Measurements from ENCODE around the gene CBX5. TPM values are rescaled to one million over a fixed set of nuclear protein-coding genes. Genes with fewer than 3 reads are reported as not detected.

Gene CBX5
- total and polyA plus RNA-seq, 9 donors, result 14.3 to 119 (median 94.1) TPM

DNA sequence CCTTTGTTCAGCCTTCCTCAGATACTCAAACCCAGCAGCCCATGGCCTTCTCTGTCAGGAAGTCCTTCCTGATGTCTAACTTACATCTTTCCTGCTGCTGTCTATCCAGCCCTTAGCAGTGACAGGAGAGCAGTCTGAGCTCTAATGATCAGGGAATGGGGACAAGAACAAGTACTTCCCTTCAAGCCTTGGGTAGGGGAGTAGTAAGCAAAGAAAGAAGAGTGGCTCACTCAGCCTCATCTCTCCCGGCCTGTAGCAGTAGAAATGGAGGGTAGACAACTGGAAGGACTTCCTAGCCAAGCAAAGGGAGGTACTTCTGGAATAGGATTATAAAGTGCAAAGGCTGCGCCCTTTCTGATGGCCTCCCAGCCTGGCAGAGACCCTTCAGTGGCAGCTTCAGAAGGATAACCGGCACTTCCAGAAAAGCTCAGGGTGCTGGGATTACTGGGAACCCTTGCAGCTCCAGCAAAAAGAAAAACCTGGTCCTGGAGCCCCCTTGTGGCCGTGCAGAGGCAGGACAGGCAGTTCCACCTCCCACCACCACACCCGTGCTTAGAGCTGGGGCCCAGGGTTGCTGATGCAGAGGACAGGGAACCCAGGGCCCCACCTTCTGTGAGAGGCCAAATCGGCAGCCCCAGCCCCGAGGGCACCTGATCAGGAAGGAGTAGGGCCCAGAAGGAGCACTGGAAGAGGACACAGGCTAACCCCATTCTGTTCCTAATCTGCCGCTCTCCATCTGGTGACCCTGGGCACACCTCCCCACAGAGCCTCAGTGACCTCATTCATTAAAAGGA lies 78.7 kb downstream of the CBX5 start:
- 22 to 28% (median 24%) methylated on average over 8 of the region's 8 CpGs for WGBS, 3 donors

DNA sequence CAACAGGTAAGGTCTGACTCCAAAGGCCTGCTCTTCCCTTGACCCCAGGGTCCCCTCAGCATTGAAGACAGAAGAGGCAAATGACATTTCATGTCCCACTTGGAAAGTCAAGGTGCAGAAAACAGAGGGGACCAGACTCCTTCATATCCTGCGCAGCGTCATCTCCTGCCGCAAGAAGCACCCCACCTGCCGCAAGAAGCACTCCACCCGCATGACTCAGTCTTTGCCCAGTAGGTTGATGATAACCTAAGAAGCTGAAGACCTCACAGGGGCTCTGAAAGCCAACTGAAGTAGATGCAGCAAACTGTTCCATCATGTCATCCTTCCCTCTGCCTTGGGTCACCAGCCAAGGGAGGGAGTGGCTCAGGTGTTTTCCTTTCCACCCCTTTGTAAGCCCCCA lies 79.5 kb downstream of the CBX5 start:
- Histone ChIP-seq H3K4me3 (no peak overlapping the region), H3K4me1 (ENCODE audit: insufficient read depth) (no peaks in the 10 kb centered on the region), H3K27ac (no peak overlapping the region), H3K36me3 (no peaks in the 10 kb centered on the region), H3K9me3 (no peaks in the 10 kb centered on the region), H3K27me3 (no peaks in the 10 kb centered on the region)
- TF ChIP-seq, protein P1, sequence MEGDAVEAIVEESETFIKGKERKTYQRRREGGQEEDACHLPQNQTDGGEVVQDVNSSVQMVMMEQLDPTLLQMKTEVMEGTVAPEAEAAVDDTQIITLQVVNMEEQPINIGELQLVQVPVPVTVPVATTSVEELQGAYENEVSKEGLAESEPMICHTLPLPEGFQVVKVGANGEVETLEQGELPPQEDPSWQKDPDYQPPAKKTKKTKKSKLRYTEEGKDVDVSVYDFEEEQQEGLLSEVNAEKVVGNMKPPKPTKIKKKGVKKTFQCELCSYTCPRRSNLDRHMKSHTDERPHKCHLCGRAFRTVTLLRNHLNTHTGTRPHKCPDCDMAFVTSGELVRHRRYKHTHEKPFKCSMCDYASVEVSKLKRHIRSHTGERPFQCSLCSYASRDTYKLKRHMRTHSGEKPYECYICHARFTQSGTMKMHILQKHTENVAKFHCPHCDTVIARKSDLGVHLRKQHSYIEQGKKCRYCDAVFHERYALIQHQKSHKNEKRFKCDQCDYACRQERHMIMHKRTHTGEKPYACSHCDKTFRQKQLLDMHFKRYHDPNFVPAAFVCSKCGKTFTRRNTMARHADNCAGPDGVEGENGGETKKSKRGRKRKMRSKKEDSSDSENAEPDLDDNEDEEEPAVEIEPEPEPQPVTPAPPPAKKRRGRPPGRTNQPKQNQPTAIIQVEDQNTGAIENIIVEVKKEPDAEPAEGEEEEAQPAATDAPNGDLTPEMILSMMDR (IDR thresholded peaks at IDR 0.05), result no peak
- TF ChIP-seq POLR2A (IDR thresholded peaks at IDR 0.05) (no peak), EP300 (IDR thresholded peaks at IDR 0.05) (no peak)
- no peak for DNase-seq
- whole genome bisulfite sequencing, 3 donors, result 89 to 94% (median 90%) methylated on average over 5 of the region's 5 CpGs
- intact Hi-C loops (cut with DNase I), result loop anchor here in 2 of 4 donors (2.0 kb wide), 2 partner anchors 194 to 196 kb away; no protein-coding TSS in a partner anchor

More for the DNA sequence above, 78.7 kb downstream of the CBX5 start:
- no peaks in the 10 kb centered on the region for H3K27me3 ChIP-seq
- DNase-seq, result peak; percentile 58 to 79 (median 68)
- H3K4me1 ChIP-seq (ENCODE audit: insufficient read depth), result no peaks in the 10 kb centered on the region
- no peaks in the 10 kb centered on the region for H3K36me3 ChIP-seq
- no peak overlapping the region for H3K4me3 ChIP-seq
- intact Hi-C loops (cut with DNase I), result loop anchor here in 2 of 4 donors (2.0 kb wide), 2 partner anchors 194 to 196 kb away; no protein-coding TSS in a partner anchor
- H3K9me3 ChIP-seq, result no peaks in the 10 kb centered on the region
- no peak overlapping the region for H3K27ac ChIP-seq
- TF ChIP-seq POLR2A (IDR thresholded peaks at IDR 0.05) (no peak), EP300 (IDR thresholded peaks at IDR 0.05) (no peak)
- TF ChIP-seq, protein P1 (IDR thresholded peaks at IDR 0.05), result peak; percentile 89 to 95 (median 94)

DNA sequence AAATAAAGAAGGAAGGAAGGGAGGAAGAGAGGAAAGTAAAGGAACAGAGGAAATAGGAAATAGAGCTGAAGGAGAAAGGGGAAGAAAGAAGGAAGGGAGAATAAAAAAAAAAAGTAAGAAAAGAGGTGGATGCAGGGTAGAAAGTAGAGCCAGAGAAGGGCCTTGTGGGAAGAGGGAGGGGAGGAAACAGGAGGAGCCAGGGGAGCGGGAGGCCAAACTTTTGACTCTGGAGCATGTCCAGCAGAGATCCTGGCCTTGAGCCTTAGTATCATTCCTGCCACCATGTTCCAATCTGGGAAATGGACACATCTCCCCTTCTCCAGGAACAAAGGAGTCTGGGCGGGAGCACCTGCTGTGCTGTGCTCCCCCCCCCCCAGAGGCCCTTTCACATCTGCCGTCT lies 80.0 kb downstream of the CBX5 start:
- Histone ChIP-seq H3K36me3 (no peaks in the 10 kb centered on the region), H3K9me3 (no peaks in the 10 kb centered on the region), H3K27me3 (no peaks in the 10 kb centered on the region), H3K4me3 (no peak overlapping the region), H3K4me1 (ENCODE audit: insufficient read depth) (no peaks in the 10 kb centered on the region), H3K27ac (no peak overlapping the region)
- TF ChIP-seq, protein P1 (IDR thresholded peaks at IDR 0.05), result no peak
- TF ChIP-seq POLR2A (IDR thresholded peaks at IDR 0.05) (no peak), EP300 (IDR thresholded peaks at IDR 0.05) (no peak)
- 52 to 59% (median 55%) methylated on average over 3 of the region's 3 CpGs for WGBS, 3 donors
- intact Hi-C loops (cut with DNase I), result loop anchor here in 3 of 4 donors (2.0 kb wide), 3 partner anchors 191 to 195 kb away; partner anchors contain the start of gene HOXC8 (in 1 of the 3)
- no peak for DNase-seq

DNA sequence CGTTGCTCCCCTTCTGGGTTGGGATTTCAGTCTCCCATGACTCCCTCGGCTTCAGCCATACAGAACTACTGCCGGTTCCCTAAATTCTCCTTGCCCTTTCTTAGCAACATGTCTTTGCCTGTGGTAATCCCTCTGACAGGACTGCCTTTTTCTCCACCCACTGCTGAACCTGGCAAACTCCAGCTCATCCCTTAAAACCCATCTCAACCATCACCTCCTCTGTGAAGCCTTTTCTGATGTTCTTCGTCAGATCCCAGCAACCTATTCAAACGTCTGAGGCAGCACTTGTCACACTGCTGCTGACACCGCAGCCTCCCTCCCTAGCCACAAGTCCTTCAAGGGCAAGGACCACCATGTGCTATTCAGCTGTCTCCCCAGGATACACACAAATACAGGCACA lies 80.9 kb downstream of the CBX5 start:
- H3K9me3 ChIP-seq, result no peaks in the 10 kb centered on the region
- no peaks in the 10 kb centered on the region for H3K4me1 ChIP-seq (ENCODE audit: insufficient read depth)
- H3K36me3 ChIP-seq, result no peaks in the 10 kb centered on the region
- H3K4me3 ChIP-seq, result no peak overlapping the region
- DNase-seq, result no peak
- whole genome bisulfite sequencing, 3 donors, result 65 to 80% (median 80%) methylated on average over 6 of the region's 6 CpGs
- H3K27me3 ChIP-seq, result no peaks in the 10 kb centered on the region
- TF ChIP-seq POLR2A (IDR thresholded peaks at IDR 0.05) (no peak), EP300 (IDR thresholded peaks at IDR 0.05) (no peak)
- TF ChIP-seq, protein P1 (IDR thresholded peaks at IDR 0.05), result no peak
- no peak overlapping the region for H3K27ac ChIP-seq
- intact Hi-C loops (cut with DNase I), result loop anchor here in 1 of 4 donors (2.0 kb wide), 1 partner anchor 190 kb away; the partner anchor contains the start of gene HOXC8

Measured in ovary (tissue), 9 donors.